Activated T-cell treated with anti-CD3 and anti-CD28 coated beads for 48 hours (primary cell): ENCODE measurements around the gene ENTPD3.

Source experiments
- DNase-seq: peaks from one replicate; pipeline ENCODE4 v3.0.0-alpha.2; 2020; ENCODE audit warnings: low read depth

ENTPD3 gene, protein sequence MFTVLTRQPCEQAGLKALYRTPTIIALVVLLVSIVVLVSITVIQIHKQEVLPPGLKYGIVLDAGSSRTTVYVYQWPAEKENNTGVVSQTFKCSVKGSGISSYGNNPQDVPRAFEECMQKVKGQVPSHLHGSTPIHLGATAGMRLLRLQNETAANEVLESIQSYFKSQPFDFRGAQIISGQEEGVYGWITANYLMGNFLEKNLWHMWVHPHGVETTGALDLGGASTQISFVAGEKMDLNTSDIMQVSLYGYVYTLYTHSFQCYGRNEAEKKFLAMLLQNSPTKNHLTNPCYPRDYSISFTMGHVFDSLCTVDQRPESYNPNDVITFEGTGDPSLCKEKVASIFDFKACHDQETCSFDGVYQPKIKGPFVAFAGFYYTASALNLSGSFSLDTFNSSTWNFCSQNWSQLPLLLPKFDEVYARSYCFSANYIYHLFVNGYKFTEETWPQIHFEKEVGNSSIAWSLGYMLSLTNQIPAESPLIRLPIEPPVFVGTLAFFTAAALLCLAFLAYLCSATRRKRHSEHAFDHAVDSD

DNA sequence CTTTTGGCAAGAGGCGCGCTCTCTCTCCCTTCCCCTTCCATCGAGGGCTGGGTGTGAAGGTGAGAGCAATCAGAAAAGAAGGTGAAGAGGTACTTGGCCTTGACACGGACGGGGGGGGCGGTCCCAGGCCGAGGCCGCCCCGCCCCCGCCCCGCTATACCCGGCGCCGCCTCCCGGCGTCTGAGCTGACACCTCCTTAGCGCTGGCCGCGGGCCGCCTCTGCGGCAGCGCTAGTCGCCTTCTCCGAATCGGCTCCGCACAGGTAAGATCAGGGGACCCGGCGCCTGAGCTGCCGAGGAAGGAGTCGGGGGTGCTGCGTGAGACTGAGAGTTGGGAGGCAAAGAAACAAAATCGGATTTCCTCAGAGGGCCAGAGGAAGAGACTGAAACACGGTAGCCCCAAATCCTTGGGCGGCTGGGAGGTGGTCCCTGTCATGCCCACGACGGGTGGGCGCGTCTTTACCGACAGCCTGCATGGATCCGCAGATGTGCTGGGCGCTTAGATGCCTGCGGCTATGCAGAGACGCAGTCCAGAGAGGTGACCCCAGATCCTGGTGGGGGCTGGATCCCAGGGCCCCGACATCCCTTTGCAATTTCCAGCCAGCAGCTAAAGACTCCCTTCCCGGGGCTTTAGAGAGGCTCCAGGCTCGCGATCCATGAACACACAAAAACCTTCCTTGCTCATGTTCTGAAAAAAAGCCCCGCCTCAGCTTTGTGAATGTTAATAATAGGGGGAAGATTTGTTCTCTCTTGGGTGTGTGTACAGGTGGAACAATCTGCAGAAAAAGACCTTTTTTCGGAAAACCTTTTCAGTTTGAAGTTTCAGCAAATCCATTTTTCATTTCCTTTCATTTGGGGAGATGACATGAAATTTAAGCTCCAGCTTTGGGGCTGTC lies at the start of gene ENTPD3:
ENTPD3 (plus strand) TSS at position 184 of the 894 bp plus-strand sequence. CDS start 874 bp downstream, outside the sequence.
- DNase-seq, result peak; percentile 46

DNA sequence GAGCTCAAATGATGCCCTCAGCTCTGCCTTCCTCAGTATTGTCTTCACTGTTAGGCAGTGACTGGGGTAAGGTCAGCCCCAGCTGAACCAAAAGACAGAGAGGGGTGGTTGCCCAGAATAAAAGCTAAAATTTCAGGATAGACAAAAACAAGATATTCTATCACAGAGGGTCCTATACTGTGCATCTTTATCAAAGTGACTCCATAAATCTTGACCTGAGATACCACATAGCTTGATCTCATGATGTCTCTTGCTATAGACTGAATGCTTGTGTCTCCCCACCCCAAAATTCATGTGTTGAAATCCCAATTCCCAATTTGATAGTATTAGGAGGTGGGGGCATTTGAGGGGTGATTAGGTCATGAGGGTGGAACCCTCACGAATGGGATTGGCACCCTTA lies 47.1 kb upstream of the ENTPD3 start:
- DNase-seq, result no peak

DNA sequence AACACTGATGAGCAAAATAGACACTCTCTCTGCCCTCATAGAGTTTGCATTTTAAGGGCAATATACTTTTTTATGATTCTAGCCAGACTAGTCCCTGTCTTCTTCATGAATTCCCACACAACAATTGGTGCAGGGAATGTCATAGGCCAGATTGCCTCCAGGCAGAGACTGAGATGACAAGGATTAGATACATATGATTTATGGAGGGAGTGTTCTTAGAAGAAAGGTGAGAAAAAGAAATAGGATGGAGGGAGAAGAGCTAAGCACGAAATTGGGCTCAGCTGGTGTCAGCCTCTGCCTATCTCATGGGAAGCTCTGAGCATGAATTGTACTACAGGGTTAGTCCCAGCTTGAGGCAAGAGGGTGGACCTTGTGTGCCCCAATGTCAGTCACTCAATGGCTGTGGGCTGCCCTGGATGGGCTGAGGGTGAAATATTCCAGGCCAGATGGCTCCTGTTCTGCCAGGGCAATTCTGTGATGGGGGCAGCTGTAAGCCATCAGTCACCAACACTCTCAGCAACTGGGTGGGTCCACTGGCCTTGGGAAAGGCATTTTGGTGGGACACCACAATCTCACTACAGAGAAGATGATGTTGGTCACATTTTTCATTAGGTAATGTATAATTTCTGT lies 46.3 kb upstream of the ENTPD3 start:
- DNase-seq, result no peak

DNA sequence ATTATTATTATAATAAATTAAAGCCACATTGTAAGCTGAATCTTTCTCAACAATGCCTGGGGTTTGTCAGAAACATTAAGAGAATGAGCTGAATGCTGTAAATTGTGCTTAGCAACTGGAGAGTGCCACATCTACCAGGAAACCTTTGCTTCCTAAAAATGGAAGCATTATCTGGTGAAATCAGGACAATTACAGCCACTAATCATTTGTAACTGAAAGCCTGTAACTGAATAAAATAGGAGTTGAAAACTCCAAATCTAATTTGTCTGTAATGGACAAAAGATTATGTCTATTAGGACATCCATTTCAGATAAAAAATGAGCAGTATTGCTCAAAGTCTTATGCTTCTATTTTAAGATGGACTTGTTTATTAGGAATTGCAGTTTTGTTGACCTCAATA lies 45.3 kb upstream of the ENTPD3 start:
- no peak for DNase-seq

DNA sequence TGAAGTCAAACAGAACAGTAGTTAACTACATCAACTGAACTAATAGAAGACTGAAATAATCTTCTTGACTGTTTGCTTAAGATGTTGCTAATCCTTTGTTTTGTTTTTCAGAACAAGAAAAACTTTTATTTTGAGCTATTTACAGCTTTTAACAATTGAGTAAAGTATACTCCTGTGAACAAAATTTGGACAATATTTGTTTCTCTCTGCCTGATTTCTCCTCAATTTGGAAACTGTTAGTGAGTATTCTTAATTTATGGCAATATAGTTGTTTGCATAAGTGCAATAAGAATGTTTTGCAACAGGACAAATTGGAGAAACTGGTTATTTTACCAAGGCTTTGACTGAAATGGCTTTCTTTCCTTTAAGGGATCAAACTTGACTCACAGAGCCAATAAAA lies 36.5 kb upstream of the ENTPD3 start:
- DNase-seq, result no peak

DNA sequence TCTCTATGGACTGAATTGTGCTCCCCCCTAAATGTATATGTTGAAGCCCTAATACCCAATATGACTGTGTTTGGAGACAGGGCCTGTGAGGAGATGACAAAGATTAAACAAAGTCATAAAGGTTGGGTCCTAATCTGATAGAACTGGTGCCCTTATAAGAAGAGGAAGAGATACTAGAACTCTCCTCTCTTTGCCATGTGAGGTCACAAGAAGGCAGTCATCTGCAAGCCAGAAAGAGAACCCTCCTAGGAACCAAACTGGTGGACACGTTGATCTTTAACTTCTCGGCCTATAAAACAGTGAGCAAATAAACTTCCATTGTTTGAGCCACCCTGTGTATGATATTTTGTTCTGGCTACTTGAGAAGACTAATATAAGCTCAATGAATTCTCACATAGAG lies 31.6 kb upstream of the ENTPD3 start:
- DNase-seq, result no peak

DNA sequence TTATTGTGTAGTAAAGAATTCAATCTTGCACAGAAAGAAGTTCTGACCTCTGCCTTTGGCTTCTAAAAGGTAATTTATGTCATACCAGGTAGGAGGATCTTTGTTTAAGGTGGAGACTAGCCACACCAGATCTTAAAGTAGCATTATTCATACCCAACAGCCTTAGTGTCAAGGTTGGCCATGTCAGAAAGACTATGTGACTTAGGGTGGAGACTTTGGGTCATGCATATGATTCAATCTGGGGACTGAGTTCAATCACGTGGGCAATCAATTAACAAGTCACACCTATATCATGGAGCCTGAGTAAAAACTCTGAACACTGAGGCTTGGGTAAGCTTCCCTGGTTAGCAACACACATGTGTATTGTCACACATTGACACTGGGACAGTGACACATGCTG lies 28.5 kb upstream of the ENTPD3 start:
- DNase-seq, result no peak

DNA sequence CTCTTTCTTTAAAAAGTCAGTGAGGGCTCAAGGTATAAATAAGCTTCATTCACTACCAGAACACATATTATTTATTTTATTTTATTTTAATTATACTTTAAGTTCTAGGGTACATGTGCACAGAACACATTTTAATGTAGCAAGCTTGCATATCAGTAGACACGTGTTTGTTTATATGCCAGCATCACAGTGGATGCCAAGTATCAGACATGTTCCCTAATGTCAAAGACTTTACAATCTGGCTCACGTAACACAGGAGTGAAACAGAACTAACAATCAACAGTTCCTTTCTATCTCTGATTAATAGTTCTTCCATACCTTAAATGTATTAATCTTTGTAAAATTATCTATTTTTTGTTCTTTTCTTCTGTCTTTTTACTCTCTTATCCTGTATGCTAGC lies 23.3 kb upstream of the ENTPD3 start:
- DNase-seq, result no peak

DNA sequence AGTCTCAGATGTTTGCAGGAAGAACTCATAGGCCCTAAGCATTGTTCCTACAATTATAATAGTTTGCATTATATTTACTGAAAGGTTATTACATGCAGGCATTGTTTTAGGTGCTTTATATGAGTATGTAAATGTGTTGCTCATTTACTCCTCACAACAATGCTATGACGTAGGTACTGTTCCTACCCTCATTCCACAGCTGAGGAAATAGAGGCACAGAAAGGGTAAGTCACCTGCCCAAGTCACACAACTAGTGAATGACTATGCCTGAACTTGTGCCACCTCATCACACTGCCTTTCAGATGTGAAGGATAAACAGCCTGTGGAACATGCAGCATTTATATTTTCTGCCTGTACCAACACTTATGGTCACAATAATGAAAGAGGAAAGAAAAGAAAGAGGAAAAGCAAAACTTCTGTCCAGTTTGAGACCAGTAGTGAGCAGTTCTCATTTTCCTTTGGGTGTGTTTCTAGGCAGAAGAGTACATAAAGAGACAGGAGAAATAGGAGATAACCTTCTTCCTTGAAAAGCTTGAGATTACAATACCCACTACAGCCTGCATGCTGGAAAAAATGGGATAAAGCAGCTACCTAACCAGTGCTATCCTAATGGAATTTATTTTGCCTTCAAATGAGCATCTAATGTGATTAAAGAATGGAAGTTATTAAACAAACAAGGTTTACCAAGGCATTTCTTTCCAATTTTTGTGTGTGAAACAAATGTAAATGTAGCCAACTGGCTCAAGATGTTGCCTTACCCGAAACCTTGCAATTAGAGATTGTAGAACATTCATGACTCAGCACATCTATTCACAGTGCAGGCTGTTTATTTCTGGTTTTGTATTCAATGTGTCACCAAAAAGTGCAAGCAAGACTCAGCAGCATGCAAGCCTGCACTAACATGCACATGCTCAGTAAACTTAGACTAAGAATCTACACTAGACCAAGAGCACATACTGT lies 20.5 kb upstream of the ENTPD3 start:
- no peak for DNase-seq

DNA sequence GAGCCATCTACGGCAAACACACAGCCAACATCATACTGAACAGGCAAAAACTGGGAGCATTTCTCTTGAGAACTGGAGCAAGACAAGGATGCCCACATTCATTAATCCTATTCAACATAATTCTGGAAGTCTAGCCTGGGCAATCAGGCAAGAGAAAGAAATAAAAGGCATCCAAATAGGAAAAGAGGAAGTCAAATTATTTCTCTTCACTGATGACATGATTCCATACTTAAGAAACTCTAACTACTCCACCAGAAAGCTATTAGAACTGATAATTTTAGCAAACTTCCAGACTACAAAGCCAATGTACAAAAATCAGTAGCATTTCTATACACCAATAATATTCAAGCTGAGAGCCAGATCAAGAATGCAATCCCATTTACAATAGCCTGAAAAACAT lies 17.3 kb upstream of the ENTPD3 start:
- no peak for DNase-seq

DNA sequence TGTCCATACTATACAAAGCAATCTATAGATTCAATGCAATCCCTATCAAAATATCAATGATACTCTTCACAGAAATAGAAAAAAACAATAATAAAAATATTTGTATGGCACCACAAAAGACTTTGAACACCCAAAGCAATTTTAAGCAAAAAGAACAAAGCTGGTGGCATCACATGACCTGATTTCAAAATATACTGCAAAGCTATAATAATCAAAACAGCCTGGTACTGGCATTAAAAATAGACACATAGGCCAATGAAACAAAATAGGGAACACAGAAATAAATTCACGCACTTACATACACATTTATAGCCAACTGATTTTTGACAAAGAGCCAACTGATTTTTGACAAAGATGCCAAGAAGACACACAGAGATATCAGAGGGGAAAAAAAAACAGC lies 9.2 kb upstream of the ENTPD3 start:
- no peak for DNase-seq

DNA sequence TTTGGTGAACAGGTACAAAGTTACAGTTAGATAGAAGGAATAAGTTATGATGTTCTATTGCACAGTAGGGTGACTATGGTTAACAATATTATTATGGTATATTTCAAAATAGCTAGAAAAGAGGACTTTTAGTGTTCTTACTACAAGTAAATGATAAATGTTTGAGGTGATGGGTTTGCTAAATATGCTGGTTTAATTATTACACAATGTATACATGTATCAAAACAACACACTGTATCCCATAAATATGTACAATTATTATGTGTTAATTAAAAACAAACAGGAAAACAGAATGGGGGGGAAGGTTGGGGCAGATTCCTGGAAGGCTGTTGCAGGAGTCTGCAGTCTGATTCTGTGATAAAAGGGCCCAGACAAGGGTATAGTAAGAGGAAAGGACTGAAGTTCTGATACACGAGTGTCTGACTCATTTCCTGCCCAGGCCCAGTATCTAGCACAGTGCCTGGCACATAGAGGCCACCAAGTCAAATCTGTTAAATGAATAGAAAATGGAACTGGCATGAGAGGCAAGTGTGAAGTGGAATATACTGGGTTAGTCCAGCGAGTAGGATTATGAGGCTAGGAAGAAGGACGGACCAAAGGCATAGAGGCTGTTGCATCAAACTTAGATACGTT lies 7.2 kb upstream of the ENTPD3 start:
- DNase-seq, result no peak

DNA sequence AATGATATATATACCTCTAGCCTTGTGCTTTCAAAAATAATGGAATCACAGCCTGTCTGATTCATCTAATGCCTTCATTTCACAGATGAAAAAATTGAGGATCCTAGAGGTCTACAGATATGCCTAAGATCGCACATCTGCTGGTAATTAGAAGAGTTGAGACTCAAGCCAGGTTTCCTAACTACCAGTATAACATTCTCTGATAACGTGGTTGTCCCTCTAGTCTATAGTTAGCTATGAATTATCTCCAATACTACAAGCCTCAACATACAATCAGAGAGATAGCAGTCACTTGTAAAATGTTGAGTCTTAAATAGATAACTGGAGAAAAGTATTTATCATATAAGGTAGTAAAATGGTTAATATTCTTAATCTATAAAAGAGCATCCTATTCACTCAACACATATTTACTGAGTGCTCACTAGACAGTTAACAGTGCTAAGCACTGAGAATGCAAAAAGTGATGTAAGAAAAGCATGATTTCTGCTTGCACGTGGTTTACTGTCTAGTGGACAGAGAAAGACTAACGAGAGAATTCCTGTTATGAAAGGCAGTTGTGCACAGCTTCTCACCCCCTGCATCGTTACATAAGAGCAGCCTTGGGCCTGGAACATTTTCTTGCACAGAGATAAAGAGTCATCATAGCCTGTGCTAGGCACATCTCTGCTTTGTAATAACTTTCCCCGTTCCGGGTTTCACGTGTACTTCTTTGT lies 4.9 kb upstream of the ENTPD3 start:
- DNase-seq, result no peak

DNA sequence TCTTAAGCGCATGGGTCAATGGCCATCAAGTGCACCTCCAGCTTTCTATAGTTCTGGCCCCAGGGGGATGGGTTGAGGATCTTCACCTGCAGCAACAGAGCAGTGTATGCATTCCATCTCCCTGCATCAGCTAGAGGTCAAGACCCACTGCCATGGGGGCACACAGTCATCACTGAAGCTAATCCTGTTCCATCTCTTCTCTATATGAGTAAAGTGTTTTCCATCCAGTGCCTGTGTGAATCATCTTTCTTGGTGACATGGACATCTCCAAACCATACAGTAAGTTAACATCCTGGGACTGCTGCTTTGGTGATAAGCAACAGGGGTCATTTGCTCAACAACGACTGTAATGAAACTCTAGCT lies 4.4 kb upstream of the ENTPD3 start:
- DNase-seq, result no peak

DNA sequence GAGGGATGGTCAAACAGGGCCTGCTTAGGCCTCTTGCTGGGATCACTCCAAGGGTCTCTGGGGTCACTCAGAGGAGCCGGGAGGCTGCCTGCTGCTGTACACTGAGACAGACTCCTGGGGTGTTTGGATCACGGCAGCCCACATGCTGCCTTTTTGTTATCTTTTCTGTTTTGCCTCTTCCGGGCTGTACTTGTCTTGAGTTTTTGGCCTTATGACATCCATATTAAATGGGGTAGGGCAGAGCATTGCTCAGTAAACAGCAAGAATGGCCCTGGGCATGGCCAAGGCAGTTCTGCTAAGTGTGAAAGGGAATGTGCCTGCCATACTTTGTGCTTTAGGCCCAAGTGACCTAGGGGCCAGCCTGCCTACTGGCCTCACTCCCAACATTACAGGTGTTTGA lies 771 bp upstream of the ENTPD3 start:
- DNase-seq, result no peak

DNA sequence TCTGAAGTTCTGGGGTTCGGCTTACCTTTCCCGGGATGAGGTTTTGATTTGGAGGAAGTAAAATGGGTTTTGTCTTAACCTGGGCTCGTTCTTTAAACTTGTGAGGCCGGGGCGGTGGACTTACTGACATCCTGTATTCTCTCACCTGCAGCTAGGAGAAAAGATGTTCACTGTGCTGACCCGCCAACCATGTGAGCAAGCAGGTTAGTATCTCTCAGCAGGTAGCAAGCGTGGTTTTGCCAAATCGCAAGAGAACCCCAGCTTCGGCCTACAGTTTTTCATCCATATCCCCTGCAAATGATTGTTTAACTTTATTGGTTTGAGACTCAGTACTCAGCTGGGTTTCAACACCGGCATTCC lies 891 bp downstream of the ENTPD3 start:
- no peak for DNase-seq

DNA sequence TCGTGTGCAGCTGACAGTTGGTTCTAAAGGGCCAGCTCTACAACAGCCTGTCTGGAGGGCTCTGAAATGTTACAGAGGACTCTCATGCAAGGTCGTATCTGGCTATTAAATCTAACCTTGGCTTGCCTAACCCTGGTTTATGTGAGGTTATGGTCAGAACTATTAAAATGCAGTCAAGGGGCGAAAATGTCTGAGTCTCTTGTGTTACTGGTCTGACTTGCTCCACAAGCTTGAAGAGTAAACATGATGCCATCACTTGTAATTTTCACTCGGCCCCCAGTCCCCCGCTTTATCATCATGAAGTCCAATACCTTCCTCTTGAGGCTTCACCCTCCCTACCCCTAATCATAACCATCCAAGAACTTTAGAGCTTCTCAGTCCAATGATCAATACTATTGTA lies 9.4 kb downstream of the ENTPD3 start:
- DNase-seq, result no peak

DNA sequence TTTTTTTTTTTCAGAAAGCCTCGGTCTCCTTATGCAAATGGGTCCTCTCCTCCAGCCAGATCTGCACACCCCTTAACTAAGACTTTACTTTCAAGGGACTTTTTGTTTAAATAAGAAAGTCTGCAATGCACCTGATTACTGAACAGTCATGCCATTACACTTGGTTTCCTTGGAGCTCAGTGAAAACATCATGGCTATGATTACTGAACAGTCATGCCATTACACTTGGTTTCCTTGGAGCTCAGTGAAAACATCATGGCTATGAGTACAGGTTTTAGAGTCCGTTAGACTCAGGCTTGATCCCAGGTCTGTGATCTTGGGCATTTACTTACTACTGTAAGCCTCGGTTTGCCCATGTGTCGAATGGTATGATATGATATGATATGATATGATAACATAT lies 10.1 kb downstream of the ENTPD3 start:
- no peak for DNase-seq

DNA sequence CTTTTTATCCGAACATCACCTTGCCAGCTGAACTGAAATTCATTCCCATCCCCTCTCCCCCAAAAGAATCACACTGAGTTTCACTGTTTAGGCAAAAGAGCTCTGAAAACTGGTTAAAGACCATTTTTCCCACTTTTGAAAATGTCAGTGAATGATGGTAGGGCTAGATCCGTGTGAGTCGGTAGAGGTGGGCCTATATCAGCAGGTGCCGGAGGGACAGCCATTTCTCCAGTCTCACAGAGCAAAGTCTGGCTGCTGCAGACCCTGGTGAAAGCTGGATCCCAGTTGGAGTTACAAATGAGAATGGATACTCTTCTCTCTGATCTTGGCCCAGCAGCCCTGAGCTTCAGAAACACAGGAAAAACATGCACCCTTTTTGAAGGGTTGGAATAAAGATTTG lies 10.9 kb downstream of the ENTPD3 start:
- no peak for DNase-seq

DNA sequence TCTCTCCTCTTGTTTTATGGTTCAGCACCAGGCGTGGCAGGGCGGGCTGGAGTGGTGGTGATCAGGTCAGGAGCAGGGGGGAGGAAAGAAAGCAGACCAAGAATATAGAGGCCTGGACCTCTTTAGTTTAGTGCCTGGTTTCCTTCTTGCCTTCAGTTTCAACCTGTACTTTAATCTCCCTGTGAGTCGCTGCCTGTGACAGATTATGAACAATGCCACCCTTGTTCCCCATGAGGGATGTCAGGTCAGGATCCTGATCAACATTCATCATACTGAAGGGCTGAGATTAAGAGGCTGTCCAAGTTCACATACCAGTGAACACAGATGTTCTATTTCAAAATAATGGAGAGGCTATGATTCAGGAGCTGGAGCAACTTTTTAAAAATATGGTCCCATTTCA lies 11.4 kb downstream of the ENTPD3 start:
- DNase-seq, result no peak
